Osteoblast (primary cell): Measurements from ENCODE around the gene FGD6. TPM values are rescaled to one million over a fixed set of nuclear protein-coding genes. Genes with fewer than 3 reads are reported as not detected.

ENCODE experiments used
- DNase-seq: peaks from one replicate; pipeline ENCODE4 v3.0.0; 2011; ENCODE audit warnings: low spot score, mixed read lengths; ENCODE audit not compliant: insufficient read length; ENCODE audit errors: missing footprints
- H2AFZ ChIP-seq: 2 replicates; pipeline ENCODE4 v1.6.0; 2011; ENCODE audit warnings: mild to moderate bottlenecking, low read length
- H3K27ac ChIP-seq: 2 replicates; pipeline ENCODE4 v1.5.1; 2011; ENCODE audit warnings: mild to moderate bottlenecking, low read depth, low read length, moderate library complexity
- H3K27me3 ChIP-seq: 2 replicates; pipeline ENCODE4 v1.6.0; 2012; ENCODE audit warnings: mild to moderate bottlenecking, control low read depth, inconsistent platforms, low read length, moderate library complexity; ENCODE audit not compliant: insufficient read depth
- H3K36me3 ChIP-seq: 2 replicates; pipeline ENCODE4 v1.5.1; 2011; ENCODE audit warnings: mild to moderate bottlenecking, low read length, control low read depth, moderate library complexity; ENCODE audit not compliant: insufficient read depth
- H3K4me1 ChIP-seq: 2 replicates; pipeline ENCODE4 v1.5.1; 2011; ENCODE audit warnings: mild to moderate bottlenecking, low read length, control low read depth, moderate library complexity; ENCODE audit not compliant: insufficient read depth
- H3K4me2 ChIP-seq: 2 replicates; pipeline ENCODE4 v1.6.0; 2011; ENCODE audit warnings: mild to moderate bottlenecking, low read length; ENCODE audit not compliant: insufficient read depth
- H3K4me3 ChIP-seq: fragments of 200-600 bp; sonication (generic); 3 replicates; pipeline ENCODE4 v1.5.1; 2012; ENCODE audit warnings: mild to moderate bottlenecking, low read length, inconsistent platforms; ENCODE audit not compliant: insufficient read depth
- H3K79me2 ChIP-seq: 2 replicates; pipeline ENCODE4 v1.6.0; 2012; ENCODE audit warnings: mild to moderate bottlenecking, low read length, control low read depth, inconsistent platforms; ENCODE audit not compliant: insufficient read depth
- H3K9me3 ChIP-seq: 2 replicates; pipeline ENCODE4 v1.5.1; 2011; ENCODE audit warnings: low read depth, low read length, control low read depth
- H4K20me1 ChIP-seq: 2 replicates; pipeline ENCODE4 v1.6.0; 2012; ENCODE audit warnings: mild to moderate bottlenecking, low read length, control low read depth; ENCODE audit not compliant: insufficient read depth
- total RNA-seq: library from RNA; depleted of rRNA; stranded (reverse); fragments of >200 nt; gene quantifications from 2 replicates; pipeline ENCODE4 v1.2.3, GENCODE V29; 2012
- TF ChIP-seq, protein P1 (sequence below): IDR thresholded peaks from 2 replicates; pipeline ENCODE4 v1.5.1; 2011; ENCODE audit warnings: mild to moderate bottlenecking, low read depth, low read length, moderate library complexity; ENCODE audit errors: extremely low read depth

FGD6 gene
- total RNA-seq, 1 donor: 11.9 TPM

GRCh38 chr12:95089462-95089861, 127.8 kb downstream of the FGD6 start:
- H3K9me3 ChIP-seq: no peaks in the 10 kb centered on the region

GRCh38 chr12:95088379-95088778, 128.9 kb downstream of the FGD6 start:
- H3K4me2 ChIP-seq: no peak overlapping the region
- H3K9me3 ChIP-seq: no peaks in the 10 kb centered on the region
- no peaks in the 10 kb centered on the region for H4K20me1 ChIP-seq
- DNase-seq: no peak
- H3K36me3 ChIP-seq: peaks cover 10% of the 10 kb centered on the region
- TF ChIP-seq, protein P1, sequence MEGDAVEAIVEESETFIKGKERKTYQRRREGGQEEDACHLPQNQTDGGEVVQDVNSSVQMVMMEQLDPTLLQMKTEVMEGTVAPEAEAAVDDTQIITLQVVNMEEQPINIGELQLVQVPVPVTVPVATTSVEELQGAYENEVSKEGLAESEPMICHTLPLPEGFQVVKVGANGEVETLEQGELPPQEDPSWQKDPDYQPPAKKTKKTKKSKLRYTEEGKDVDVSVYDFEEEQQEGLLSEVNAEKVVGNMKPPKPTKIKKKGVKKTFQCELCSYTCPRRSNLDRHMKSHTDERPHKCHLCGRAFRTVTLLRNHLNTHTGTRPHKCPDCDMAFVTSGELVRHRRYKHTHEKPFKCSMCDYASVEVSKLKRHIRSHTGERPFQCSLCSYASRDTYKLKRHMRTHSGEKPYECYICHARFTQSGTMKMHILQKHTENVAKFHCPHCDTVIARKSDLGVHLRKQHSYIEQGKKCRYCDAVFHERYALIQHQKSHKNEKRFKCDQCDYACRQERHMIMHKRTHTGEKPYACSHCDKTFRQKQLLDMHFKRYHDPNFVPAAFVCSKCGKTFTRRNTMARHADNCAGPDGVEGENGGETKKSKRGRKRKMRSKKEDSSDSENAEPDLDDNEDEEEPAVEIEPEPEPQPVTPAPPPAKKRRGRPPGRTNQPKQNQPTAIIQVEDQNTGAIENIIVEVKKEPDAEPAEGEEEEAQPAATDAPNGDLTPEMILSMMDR: no peak
- H3K4me1 ChIP-seq: peaks cover 8% of the 10 kb centered on the region
- H2AFZ ChIP-seq: no peak overlapping the region
- no peaks in the 10 kb centered on the region for H3K27me3 ChIP-seq
- H3K4me3 ChIP-seq: no peak overlapping the region
- no peaks in the 10 kb centered on the region for H3K79me2 ChIP-seq
- no peak overlapping the region for H3K27ac ChIP-seq

More at GRCh38 chr12:95089462-95089861, 127.8 kb downstream of the FGD6 start:
- H4K20me1 ChIP-seq: no peaks in the 10 kb centered on the region
- TF ChIP-seq, protein P1: no peak
- H3K36me3 ChIP-seq: peaks cover 10% of the 10 kb centered on the region
- H3K27me3 ChIP-seq: no peaks in the 10 kb centered on the region
- H3K27ac ChIP-seq: no peak overlapping the region
- H3K79me2 ChIP-seq: no peaks in the 10 kb centered on the region
- no peaks in the 10 kb centered on the region for H3K4me1 ChIP-seq
- H2AFZ ChIP-seq: no peak overlapping the region
- no peak for DNase-seq
- no peak overlapping the region for H3K4me2 ChIP-seq
- H3K4me3 ChIP-seq: no peak overlapping the region

GRCh38 chr12:95085612-95086011, 131.7 kb downstream of the FGD6 start:
- Histone ChIP-seq H3K4me2 (no peak overlapping the region), H4K20me1 (no peaks in the 10 kb centered on the region), H3K27me3 (no peaks in the 10 kb centered on the region), H3K9me3 (no peaks in the 10 kb centered on the region), H3K27ac (no peak overlapping the region), H3K4me1 (peaks cover 11% of the 10 kb centered on the region), H3K79me2 (no peaks in the 10 kb centered on the region), H2AFZ (no peak overlapping the region), H3K36me3 (no peaks in the 10 kb centered on the region), H3K4me3 (no peak overlapping the region)
- DNase-seq: no peak
- TF ChIP-seq, protein P1: no peak

GRCh38 chr12:95083938-95084337, 133.3 kb downstream of the FGD6 start:
- Histone ChIP-seq H3K27me3 (no peaks in the 10 kb centered on the region), H2AFZ (peak overlapping the region; percentile 1), H4K20me1 (no peaks in the 10 kb centered on the region), H3K79me2 (no peaks in the 10 kb centered on the region), H3K4me1 (peaks cover 11% of the 10 kb centered on the region), H3K36me3 (no peaks in the 10 kb centered on the region), H3K4me2 (peak overlapping the region; percentile 21), H3K9me3 (no peaks in the 10 kb centered on the region), H3K27ac (peak overlapping the region; percentile 1), H3K4me3 (no peak overlapping the region)
- TF ChIP-seq, protein P1: no peak
- peak; percentile 72 for DNase-seq
